Activated CD4-positive, alpha-beta T cell treated with anti-CD3 and anti-CD28 coated beads for 36 hours (primary cell): Measurements from ENCODE around the gene DDX1. TPM values are rescaled to one million over a fixed set of nuclear protein-coding genes. Genes with fewer than 3 reads are reported as not detected.

Experiments used
- ATAC-seq: fragments of 200-7000 bp; cut with Tn5 transposase; one replicate; pipeline ENCODE4 v1.10.0; 2021; ENCODE audit warnings: mild to moderate bottlenecking, moderate library complexity
- CTCF ChIA-PET: fragments of 350-600 bp; sonication (Branson Sonifier 250); formaldehyde crosslinking; loops from one replicate; lab custom pipeline; 2021; ENCODE audit warnings: antibody characterized with exemption; lab: Charles Lee
- POLR2A ChIA-PET: fragments of 350-600 bp; sonication (Branson Sonifier 250); formaldehyde crosslinking; loops from one replicate; lab custom pipeline; 2021; ENCODE audit warnings: antibody characterized with exemption, inconsistent platforms; lab: Charles Lee
- DNase-seq: peaks from one replicate; pipeline ENCODE4 v3.0.0-alpha.2; 2020
- H3K27ac Mint-ChIP-seq: one replicate; pipeline ENCODE4 v1.8.0; 2021; ENCODE audit warnings: mixed read lengths
- H3K27me3 Mint-ChIP-seq: one replicate; pipeline ENCODE4 v1.8.0; 2021; ENCODE audit warnings: mixed read lengths
- H3K36me3 Mint-ChIP-seq: one replicate; pipeline ENCODE4 v1.8.0; 2021; ENCODE audit warnings: low read depth, mixed read lengths
- H3K4me1 Mint-ChIP-seq: one replicate; pipeline ENCODE4 v1.8.0; 2021; ENCODE audit warnings: mixed read lengths
- H3K4me3 Mint-ChIP-seq: one replicate; pipeline ENCODE4 v1.8.0; 2021; ENCODE audit warnings: mild to moderate bottlenecking, moderate library complexity, mixed read lengths
- H3K9me3 Mint-ChIP-seq: one replicate; pipeline ENCODE4 v1.8.0; 2021; ENCODE audit warnings: low read depth, mixed read lengths
- intact Hi-C, 2 experiments: fragments of 100-400 bp; cut with DNase I in 1 of 2; cut with micrococcal nuclease in 1 of 2; formaldehyde crosslinking; loops; one replicate each; pipeline versions ENCODE4 v1.14.2 to v1.15.1; 2022 to 2024; cut with DNase I, micrococcal nuclease
- total RNA-seq, 2 experiments: library from RNA; stranded (reverse); gene quantifications; one replicate each; pipeline ENCODE4 v1.2.3, GENCODE V29; 2021

The DDX1 gene
- total RNA-seq, 2 experiments from 2014 or later, result 87.6 to 96.2 TPM

- ATAC-seq (no peak), DNase-seq (no peak)
- Mint-ChIP-seq H3K4me1 (no peaks in the 10 kb centered on the region), H3K27ac (no peak overlapping the region), H3K4me3 (no peak overlapping the region), H3K36me3 (no peaks in the 10 kb centered on the region), H3K27me3 (peaks cover 2% of the 10 kb centered on the region), H3K9me3 (no peaks in the 10 kb centered on the region)
- ChIA-PET CTCF (interaction anchor here (0.7 kb wide), 1 partner anchor 328 kb away, joined by 3 read pairs; no protein-coding TSS in a partner anchor), POLR2A (no interaction called here)
- intact Hi-C loops, result no loop called here
Measured at GRCh38 chr2:15580451-15580850, 11.2 kb upstream of the DDX1 start.

DNA sequence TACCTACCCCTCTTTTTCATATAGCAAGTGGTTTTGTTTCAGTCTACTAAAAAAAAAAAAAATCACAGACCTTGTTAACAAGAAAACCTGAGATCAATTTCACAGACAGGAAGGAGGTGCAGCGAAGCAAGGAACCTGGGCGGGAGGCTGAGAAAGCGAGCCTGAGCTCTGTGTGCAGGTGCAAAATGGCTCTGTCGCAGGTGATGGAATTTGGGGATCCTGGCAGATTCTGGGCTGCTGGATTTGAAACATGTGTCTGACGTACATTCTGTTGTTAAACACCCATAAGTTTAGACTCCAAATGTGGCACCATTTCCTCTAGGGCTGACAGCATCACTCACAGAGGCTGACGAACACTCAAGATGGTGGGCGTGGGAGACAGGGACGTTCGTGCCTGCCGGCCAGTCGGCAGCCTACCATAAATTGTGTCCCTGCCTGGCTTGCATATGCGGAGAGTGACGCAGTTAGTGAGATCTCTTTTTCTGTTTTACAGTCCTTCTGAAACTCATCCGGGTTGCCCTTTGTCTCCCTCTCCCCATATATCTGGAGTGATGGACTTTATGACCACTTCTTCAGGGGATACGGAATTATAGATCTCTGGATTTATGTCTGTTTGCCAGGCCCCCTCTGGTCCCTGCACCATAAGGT, 8.8 kb upstream of the DDX1 start:
- ChIA-PET POLR2A (no interaction called here), CTCF (no interaction called here)
- Mint-ChIP-seq H3K9me3 (no peaks in the 10 kb centered on the region), H3K4me1 (no peaks in the 10 kb centered on the region), H3K27ac (no peak overlapping the region), H3K27me3 (peaks cover 2% of the 10 kb centered on the region), H3K4me3 (no peak overlapping the region), H3K36me3 (no peaks in the 10 kb centered on the region)
- DNase-seq (no peak), ATAC-seq (no peak)
- intact Hi-C loops, result no loop called here

DNA sequence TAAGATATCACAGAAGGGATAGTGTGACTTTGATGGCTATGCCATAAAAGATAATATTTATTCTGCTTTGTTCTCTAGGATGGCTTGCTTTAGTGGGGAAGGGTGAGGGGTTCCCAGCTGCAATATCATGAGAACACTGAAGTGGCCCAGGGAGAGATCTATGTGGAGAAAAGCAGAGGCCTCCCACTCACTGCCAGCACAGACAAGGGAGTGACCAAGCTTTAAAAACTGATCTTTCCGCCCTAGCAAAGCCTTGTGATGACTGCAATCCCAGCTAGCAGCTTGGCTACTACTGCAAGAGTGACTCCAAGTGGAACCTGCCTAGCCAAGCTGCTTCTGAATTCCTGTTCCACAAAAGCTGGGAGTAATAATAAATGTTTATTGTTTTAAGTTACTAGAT, 7.8 kb upstream of the DDX1 start:
- Mint-ChIP-seq H3K36me3 (no peaks in the 10 kb centered on the region), H3K9me3 (no peaks in the 10 kb centered on the region), H3K27ac (no peak overlapping the region), H3K27me3 (peaks cover 2% of the 10 kb centered on the region), H3K4me3 (no peak overlapping the region), H3K4me1 (no peaks in the 10 kb centered on the region)
- ChIA-PET POLR2A (no interaction called here), CTCF (interaction anchor here (0.6 kb wide), 1 partner anchor 17 kb away, joined by 3 read pairs; no protein-coding TSS in a partner anchor)
- DNase-seq (no peak), ATAC-seq (no peak)
- intact Hi-C loops, result no loop called here

GRCh38 chr2:15584316-15584715, 7.4 kb upstream of the DDX1 start:
- POLR2A ChIA-PET, result no interaction called here
- intact Hi-C loops, result no loop called here
- H3K9me3 Mint-ChIP-seq, result no peaks in the 10 kb centered on the region
- no peaks in the 10 kb centered on the region for H3K36me3 Mint-ChIP-seq
- peaks cover under 1% of the 10 kb centered on the region for H3K4me1 Mint-ChIP-seq
- H3K27ac Mint-ChIP-seq, result no peak overlapping the region
- peaks cover 2% of the 10 kb centered on the region for H3K27me3 Mint-ChIP-seq
- ATAC-seq, result no peak
- no peak for DNase-seq
- CTCF ChIA-PET, result interaction anchor here (0.6 kb wide), 1 partner anchor 17 kb away, joined by 3 read pairs; no protein-coding TSS in a partner anchor
- no peak overlapping the region for H3K4me3 Mint-ChIP-seq

- POLR2A ChIA-PET, result no interaction called here
- no peak overlapping the region for H3K27ac Mint-ChIP-seq
- CTCF ChIA-PET, result interaction anchor here (0.5 to 4.7 kb wide), 2 partner anchors 8 to 50 kb away, joined by 4 to 24 read pairs; no protein-coding TSS in a partner anchor
Measured at GRCh38 chr2:15584767-15585469, 6.8 kb upstream of the DDX1 start.

DNA sequence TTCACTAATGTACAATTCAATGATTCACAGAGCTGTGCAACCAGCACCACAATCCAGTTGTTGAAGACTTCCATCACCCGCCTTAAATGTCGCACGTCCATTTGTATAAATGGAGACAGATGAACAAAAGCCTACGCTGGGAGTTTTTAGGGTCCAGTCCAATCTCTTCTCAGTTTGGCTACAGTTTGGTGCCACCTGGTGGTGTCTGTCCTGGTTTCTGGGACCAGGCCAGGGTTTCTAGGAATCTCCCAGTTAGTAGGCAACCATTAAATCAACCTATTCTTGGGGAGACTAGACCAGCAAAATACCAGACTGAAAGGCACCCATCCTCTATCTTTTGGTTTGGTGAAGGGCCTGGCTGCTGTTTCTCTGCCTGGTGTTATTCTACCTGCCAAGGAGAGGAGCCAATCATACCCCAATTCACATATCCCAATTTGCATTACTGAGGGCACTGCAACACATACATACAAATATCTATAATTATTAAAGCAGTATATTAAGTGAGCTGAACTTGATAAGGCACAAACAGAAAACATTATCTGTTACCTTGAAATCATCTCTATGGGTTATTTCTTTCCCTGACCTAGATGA, 3.2 kb upstream of the DDX1 start:
- ATAC-seq, result no peak
- Mint-ChIP-seq H3K9me3 (no peaks in the 10 kb centered on the region), H3K27ac (no peak overlapping the region), H3K27me3 (peaks cover 2% of the 10 kb centered on the region), H3K4me3 (no peak overlapping the region), H3K4me1 (peaks cover 15% of the 10 kb centered on the region), H3K36me3 (peaks cover 10% of the 10 kb centered on the region)
- CTCF ChIA-PET, result interaction anchor here (0.6 to 4.7 kb wide), 5 partner anchors 9 to 1405 kb away, joined by 3 to 24 read pairs (median 5); partner anchors contain the start of gene NBAS
- intact Hi-C loops, result no loop called here
- peak; percentile 63 for DNase-seq
- POLR2A ChIA-PET, result no interaction called here

More at GRCh38 chr2:15584767-15585469, 6.8 kb upstream of the DDX1 start:
- ATAC-seq (peak; percentile 61), DNase-seq (no peak)
- Mint-ChIP-seq H3K9me3 (no peaks in the 10 kb centered on the region), H3K4me1 (peaks cover 2% of the 10 kb centered on the region), H3K27me3 (peaks cover 2% of the 10 kb centered on the region), H3K36me3 (no peaks in the 10 kb centered on the region), H3K4me3 (no peak overlapping the region)
- intact Hi-C loops, result no loop called here

DNA sequence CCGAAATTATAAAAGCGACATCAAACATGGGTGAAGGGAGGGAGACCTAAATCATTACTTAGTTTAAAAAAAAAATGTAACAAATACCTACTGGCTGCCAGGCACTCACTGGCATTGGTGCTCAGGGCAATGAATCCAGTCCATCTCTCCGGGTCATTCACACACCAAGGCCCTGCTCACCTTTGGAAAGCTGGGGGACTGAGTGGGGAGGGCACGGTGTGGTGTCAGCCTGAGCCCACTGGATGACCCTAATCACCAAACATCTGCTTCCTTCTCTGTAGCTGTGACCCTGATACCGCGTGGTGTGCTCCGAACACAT, 336 bp upstream of the DDX1 start:
- intact Hi-C loops, result loop anchor here (1.0 to 2.0 kb wide), 4 partner anchors 30 to 449 kb away; partner anchors contain the start of gene NBAS (in 1 of the 2)
- DNase-seq (no peak), ATAC-seq (no peak)
- CTCF ChIA-PET, result interaction anchor here (1.1 to 2.1 kb wide), 2 partner anchors 14 to 30 kb away, joined by 3 to 6 read pairs; partner anchors contain the start of gene NBAS
- POLR2A ChIA-PET, result interaction anchor here (0.5 to 0.7 kb wide), 2 partner anchors 14 to 30 kb away, joined by 3 to 4 read pairs; partner anchors contain the start of gene NBAS
- H3K27ac Mint-ChIP-seq, result peak overlapping the region; percentile 98
- peaks cover 34% of the 10 kb centered on the region for H3K4me1 Mint-ChIP-seq
- H3K9me3 Mint-ChIP-seq, result no peaks in the 10 kb centered on the region
- peaks cover 25% of the 10 kb centered on the region for H3K36me3 Mint-ChIP-seq
- peak overlapping the region; percentile 90 for H3K4me3 Mint-ChIP-seq
- H3K27me3 Mint-ChIP-seq, result no peaks in the 10 kb centered on the region

GRCh38 chr2:15593327-15593705, 1.6 kb downstream of the DDX1 start:
- POLR2A ChIA-PET, result interaction anchor here (0.6 kb wide), 1 partner anchor 16 kb away, joined by 3 read pairs; no protein-coding TSS in a partner anchor
- Mint-ChIP-seq H3K4me3 (peak overlapping the region; percentile 90), H3K27me3 (no peaks in the 10 kb centered on the region), H3K36me3 (peaks cover 35% of the 10 kb centered on the region), H3K27ac (peak overlapping the region; percentile 74), H3K9me3 (no peaks in the 10 kb centered on the region), H3K4me1 (peaks cover 36% of the 10 kb centered on the region)
- CTCF ChIA-PET, result interaction anchor here (0.8 kb wide), 1 partner anchor 16 kb away, joined by 3 read pairs; no protein-coding TSS in a partner anchor
- no peak for DNase-seq
- intact Hi-C loops, result no loop called here
- ATAC-seq, result no peak

DNA sequence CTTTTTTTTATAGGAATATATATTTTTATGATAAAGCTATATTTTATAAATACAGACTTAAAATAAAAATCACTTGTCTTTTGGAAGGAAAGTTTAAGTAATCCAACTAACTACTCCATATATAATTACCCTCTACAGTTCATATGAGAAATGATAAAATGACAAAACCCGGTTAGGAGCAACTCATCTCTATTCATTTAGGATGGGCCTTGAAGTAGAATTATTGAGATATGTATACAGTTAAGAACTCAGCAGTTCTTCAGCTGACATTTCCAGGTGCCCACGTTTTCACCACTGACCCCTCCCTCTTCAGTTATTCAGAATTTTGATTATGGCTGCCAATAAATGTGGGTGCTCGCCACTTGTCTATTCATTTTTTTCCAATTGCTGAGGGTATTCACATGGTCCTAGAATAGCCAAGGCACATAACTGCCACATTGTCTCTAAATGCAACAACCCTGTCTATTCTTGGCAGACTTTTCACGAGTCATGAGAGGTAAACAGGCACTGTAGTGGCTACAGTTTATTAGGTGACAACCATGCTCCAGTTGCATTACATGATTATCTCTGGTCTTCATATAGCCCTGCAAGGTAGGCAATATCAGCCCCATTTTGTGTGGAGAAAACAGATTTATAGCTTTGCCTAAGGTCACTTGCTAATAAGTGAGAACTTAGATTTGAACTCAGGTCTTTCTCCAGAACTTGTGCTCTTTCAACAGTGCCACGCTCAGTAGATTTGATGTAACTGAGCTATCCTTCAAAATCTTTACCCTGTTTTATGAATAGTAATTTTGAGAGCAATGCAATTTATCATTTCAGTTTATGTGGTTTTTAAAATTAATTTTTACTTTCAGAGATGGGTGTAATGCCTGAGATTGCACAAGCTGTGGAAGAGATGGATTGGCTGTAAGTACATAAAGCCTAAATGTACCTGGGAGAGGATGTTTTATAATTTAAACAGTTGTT, 2.9 kb downstream of the DDX1 start:
- no peaks in the 10 kb centered on the region for H3K27me3 Mint-ChIP-seq
- intact Hi-C loops, result no loop called here
- POLR2A ChIA-PET, result no interaction called here
- peaks cover 43% of the 10 kb centered on the region for H3K36me3 Mint-ChIP-seq
- H3K9me3 Mint-ChIP-seq, result no peaks in the 10 kb centered on the region
- CTCF ChIA-PET, result no interaction called here
- peak overlapping the region; percentile 59 for H3K27ac Mint-ChIP-seq
- no peak overlapping the region for H3K4me3 Mint-ChIP-seq
- H3K4me1 Mint-ChIP-seq, result peaks cover 34% of the 10 kb centered on the region
- ATAC-seq, result no peak
- no peak for DNase-seq

DNA sequence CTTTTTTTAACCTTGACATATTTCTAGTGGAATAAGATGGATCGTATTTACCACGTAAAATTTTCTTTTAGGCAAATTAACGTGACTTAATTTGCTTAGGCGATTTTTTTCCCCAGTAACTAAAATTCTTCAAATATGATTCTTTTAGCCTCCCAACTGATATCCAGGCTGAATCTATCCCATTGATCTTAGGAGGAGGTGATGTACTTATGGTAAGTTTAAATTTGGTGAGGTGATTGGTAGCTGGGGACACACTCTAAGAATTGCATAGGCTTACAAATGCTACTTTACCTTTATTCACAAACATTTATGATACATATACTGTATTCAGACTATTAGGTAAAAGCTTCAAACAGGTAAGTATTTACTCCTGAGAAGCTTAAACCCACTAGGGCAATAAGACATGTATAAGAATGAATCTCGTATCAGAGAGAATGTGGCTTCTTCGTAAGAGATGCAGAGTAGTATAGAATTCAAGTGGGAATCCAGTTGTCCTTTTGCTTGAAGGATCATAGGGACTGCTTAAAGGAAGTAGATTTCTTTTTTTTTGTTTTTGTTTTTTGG, 3.8 kb downstream of the DDX1 start:
- Mint-ChIP-seq H3K4me3 (no peak overlapping the region), H3K27me3 (no peaks in the 10 kb centered on the region), H3K9me3 (no peaks in the 10 kb centered on the region), H3K36me3 (peaks cover 48% of the 10 kb centered on the region), H3K27ac (no peak overlapping the region), H3K4me1 (peaks cover 34% of the 10 kb centered on the region)
- ChIA-PET CTCF (interaction anchor here (1.4 kb wide), 1 partner anchor 18 kb away, joined by 5 read pairs; no protein-coding TSS in a partner anchor), POLR2A (no interaction called here)
- intact Hi-C loops, result no loop called here
- no peak for ATAC-seq
- no peak for DNase-seq
